DOHH2 (cell line): ENCODE data around the gene ADAM10.

ENCODE experiments used
- H3F3A ChIP-seq: fragments of 200-600 bp; sonication (generic), shearing (Covaris generic); 2 replicates; pipeline ENCODE4 v1.6.0; 2016; ENCODE audit warnings: antibody characterized with exemption, mild to moderate bottlenecking; ENCODE audit not compliant: control insufficient read depth, insufficient read depth
- H3K27ac ChIP-seq: fragments of 200-600 bp; sonication (generic); 2 replicates; pipeline ENCODE4 v1.5.1; 2014; ENCODE audit warnings: low read depth, mild to moderate bottlenecking, low read length, moderate library complexity
- H3K27me3 ChIP-seq: fragments of 200-600 bp; sonication (generic); 2 replicates; pipeline ENCODE4 v1.6.1; 2014; ENCODE audit warnings: mild to moderate bottlenecking, low read length, mixed read lengths; ENCODE audit not compliant: control insufficient read depth
- H3K36me3 ChIP-seq: fragments of 200-600 bp; sonication (generic); 2 replicates; pipeline ENCODE4 v1.6.1; 2014; ENCODE audit warnings: mild to moderate bottlenecking, low read length, moderate library complexity, mixed read lengths; ENCODE audit not compliant: control insufficient read depth
- H3K4me1 ChIP-seq: fragments of 200-600 bp; sonication (generic); 2 replicates; pipeline ENCODE4 v1.6.1; 2014; ENCODE audit warnings: mild to moderate bottlenecking, low read length, mixed read lengths; ENCODE audit not compliant: control insufficient read depth
- H3K4me2 ChIP-seq: fragments of 200-600 bp; sonication (generic); 2 replicates; pipeline ENCODE4 v1.6.0; 2014; ENCODE audit warnings: mild to moderate bottlenecking, low read length, moderate library complexity
- H3K4me3 ChIP-seq: fragments of 200-600 bp; sonication (generic); 2 replicates; pipeline ENCODE4 v1.5.1; 2014; ENCODE audit warnings: mild to moderate bottlenecking, low read length, mixed read lengths
- H3K79me2 ChIP-seq: fragments of 200-600 bp; sonication (generic); 2 replicates; pipeline ENCODE4 v1.6.1; 2014; ENCODE audit warnings: mild to moderate bottlenecking, low read length, mixed read lengths; ENCODE audit not compliant: control insufficient read depth
- H3K9me2 ChIP-seq: fragments of 200-600 bp; sonication (generic); replicated peaks from 2 replicates; pipeline ENCODE4 v1.6.1; 2014; ENCODE audit warnings: mild to moderate bottlenecking, low read length, mixed read lengths; ENCODE audit not compliant: control insufficient read depth
- H3K9me3 ChIP-seq: fragments of 200-600 bp; sonication (generic); 2 replicates; pipeline ENCODE4 v1.6.1; 2014; ENCODE audit warnings: antibody characterized with exemption, low read length, mixed read lengths; ENCODE audit not compliant: control insufficient read depth, insufficient read depth
- H4K20me1 ChIP-seq: fragments of 200-600 bp; sonication (generic); 2 replicates; pipeline ENCODE4 v1.6.0; 2014; ENCODE audit warnings: low read depth, mild to moderate bottlenecking, antibody characterized with exemption, low read length, moderate library complexity; ENCODE audit not compliant: control insufficient read depth, insufficient read depth
- CTCF ChIP-seq: fragments of 200-600 bp; sonication (generic); IDR thresholded peaks from one replicate; pipeline ENCODE4 v1.5.1; 2014; ENCODE audit warnings: antibody characterized with exemption, mild to moderate bottlenecking, low read depth, low read length; ENCODE audit not compliant: poor library complexity, severe bottlenecking
- EZH2phosphoT487 ChIP-seq: fragments of 200-600 bp; sonication (generic); IDR thresholded peaks from 2 replicates; pipeline ENCODE4 v1.6.1; 2017; ENCODE audit warnings: borderline replicate concordance, mild to moderate bottlenecking, antibody characterized with exemption, low read length, moderate library complexity, mixed read lengths

The ADAM10 gene

GRCh38 chr15:58793862-58794261 is 44.4 kb upstream of the ADAM10 start:
- Histone ChIP-seq H3K79me2 (no peaks in the 10 kb centered on the region), H3K9me2 (no peaks in the 10 kb centered on the region), H4K20me1 (no peaks in the 10 kb centered on the region), H3F3A (no peaks in the 10 kb centered on the region), H3K4me3 (no peak overlapping the region), H3K4me2 (no peak overlapping the region), H3K36me3 (no peaks in the 10 kb centered on the region), H3K9me3 (no peaks in the 10 kb centered on the region), H3K4me1 (no peaks in the 10 kb centered on the region), H3K27me3 (no peaks in the 10 kb centered on the region), H3K27ac (no peak overlapping the region)
- TF ChIP-seq CTCF (no peak), EZH2phosphoT487 (no peak)

GRCh38 chr15:58788056-58788710 is 38.7 kb upstream of the ADAM10 start:
- H4K20me1 ChIP-seq = no peaks in the 10 kb centered on the region
- H3K4me3 ChIP-seq = no peak overlapping the region
- no peaks in the 10 kb centered on the region for H3K27me3 ChIP-seq
- no peaks in the 10 kb centered on the region for H3K9me2 ChIP-seq
- H3K4me2 ChIP-seq = no peak overlapping the region
- TF ChIP-seq CTCF (no peak), EZH2phosphoT487 (no peak)
- H3K9me3 ChIP-seq = no peaks in the 10 kb centered on the region
- no peak overlapping the region for H3K27ac ChIP-seq
- H3K36me3 ChIP-seq = no peaks in the 10 kb centered on the region
- no peaks in the 10 kb centered on the region; the same call in 1 of the 2 replicates for H3F3A ChIP-seq
- H3K4me1 ChIP-seq = no peaks in the 10 kb centered on the region
- no peaks in the 10 kb centered on the region for H3K79me2 ChIP-seq

- H3K4me2 ChIP-seq = no peak overlapping the region
- H3K27ac ChIP-seq = no peak overlapping the region
- no peaks in the 10 kb centered on the region for H3K9me2 ChIP-seq
- no peaks in the 10 kb centered on the region for H4K20me1 ChIP-seq
- H3K27me3 ChIP-seq = no peaks in the 10 kb centered on the region
- H3K36me3 ChIP-seq = no peaks in the 10 kb centered on the region
- no peak overlapping the region for H3K4me3 ChIP-seq
- no peaks in the 10 kb centered on the region for H3K79me2 ChIP-seq
- TF ChIP-seq CTCF = no peak
- no peak for TF ChIP-seq EZH2phosphoT487
- no peaks in the 10 kb centered on the region for H3K9me3 ChIP-seq
- H3F3A ChIP-seq = no peaks in the 10 kb centered on the region; the same call in 1 of the 2 replicates
- no peaks in the 10 kb centered on the region for H3K4me1 ChIP-seq
These were observed 35.8 kb upstream of the ADAM10 start for GRCh38 chr15:58785355-58785754.
